ENCODE measurements around the gene CFAP107.

DNA sequence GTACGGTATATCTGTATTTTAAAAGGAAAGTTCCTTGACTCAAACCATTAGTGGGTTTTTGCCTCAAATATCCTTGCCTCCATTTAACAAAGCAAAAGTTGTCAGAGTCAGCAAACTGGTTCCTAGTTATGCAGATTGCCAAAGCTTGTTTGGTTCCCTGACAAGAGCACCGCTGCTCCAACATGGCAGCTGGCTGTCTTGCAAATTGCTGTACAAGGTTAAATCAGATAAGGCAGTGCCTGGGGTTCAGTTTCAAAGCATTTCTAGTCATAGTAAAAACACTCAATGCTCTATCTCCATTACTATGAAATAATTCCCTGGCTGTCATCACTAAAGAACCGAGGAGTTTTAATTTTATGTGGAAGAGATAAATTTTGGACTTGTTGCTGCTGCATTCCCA, 11.3 kb upstream of the CFAP107 start:
- TF ChIP-seq, protein P1, sequence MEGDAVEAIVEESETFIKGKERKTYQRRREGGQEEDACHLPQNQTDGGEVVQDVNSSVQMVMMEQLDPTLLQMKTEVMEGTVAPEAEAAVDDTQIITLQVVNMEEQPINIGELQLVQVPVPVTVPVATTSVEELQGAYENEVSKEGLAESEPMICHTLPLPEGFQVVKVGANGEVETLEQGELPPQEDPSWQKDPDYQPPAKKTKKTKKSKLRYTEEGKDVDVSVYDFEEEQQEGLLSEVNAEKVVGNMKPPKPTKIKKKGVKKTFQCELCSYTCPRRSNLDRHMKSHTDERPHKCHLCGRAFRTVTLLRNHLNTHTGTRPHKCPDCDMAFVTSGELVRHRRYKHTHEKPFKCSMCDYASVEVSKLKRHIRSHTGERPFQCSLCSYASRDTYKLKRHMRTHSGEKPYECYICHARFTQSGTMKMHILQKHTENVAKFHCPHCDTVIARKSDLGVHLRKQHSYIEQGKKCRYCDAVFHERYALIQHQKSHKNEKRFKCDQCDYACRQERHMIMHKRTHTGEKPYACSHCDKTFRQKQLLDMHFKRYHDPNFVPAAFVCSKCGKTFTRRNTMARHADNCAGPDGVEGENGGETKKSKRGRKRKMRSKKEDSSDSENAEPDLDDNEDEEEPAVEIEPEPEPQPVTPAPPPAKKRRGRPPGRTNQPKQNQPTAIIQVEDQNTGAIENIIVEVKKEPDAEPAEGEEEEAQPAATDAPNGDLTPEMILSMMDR (IDR thresholded peaks at IDR 0.05; ENCODE audit: low read depth, low read length), result no peak
- no peak for TF ChIP-seq EZH2phosphoT487 (IDR thresholded peaks at IDR 0.05; ENCODE audit: low read depth)
